Parathyroid adenoma (tissue), 2 donors: ENCODE measurements around the gene C1QTNF7.

Experiments
- H2AFZ ChIP-seq: fragments of 300-600 bp; sonication (generic); one replicate; pipeline ENCODE4 v1.7.0; 2017; ENCODE audit warnings: antibody characterized with exemption, mild to moderate bottlenecking
- H3K27ac ChIP-seq: fragments of 300-600 bp; sonication (generic); one replicate; pipeline ENCODE4 v1.7.0; 2017
- H3K27me3 ChIP-seq: fragments of 300-600 bp; sonication (generic); one replicate; pipeline ENCODE4 v1.7.0; 2017; ENCODE audit warnings: low read length; ENCODE audit not compliant: control insufficient read depth, insufficient read depth
- H3K36me3 ChIP-seq: fragments of 300-600 bp; sonication (generic); one replicate; pipeline ENCODE4 v1.7.0; 2017; ENCODE audit warnings: low read length; ENCODE audit not compliant: control insufficient read depth, insufficient read depth
- H3K4me1 ChIP-seq: fragments of 300-600 bp; sonication (generic); one replicate; pipeline ENCODE4 v1.7.0; 2017; ENCODE audit warnings: control low read depth
- H3K4me2 ChIP-seq: fragments of 300-600 bp; sonication (generic); one replicate; pipeline ENCODE4 v1.7.0; 2017; ENCODE audit warnings: low read length
- H3K4me3 ChIP-seq: fragments of 300-600 bp; sonication (generic); one replicate; pipeline ENCODE4 v1.7.0; 2017; ENCODE audit warnings: low read depth, low read length
- H3K79me2 ChIP-seq: fragments of 300-600 bp; sonication (generic); one replicate; pipeline ENCODE4 v1.7.0; 2017; ENCODE audit warnings: control low read depth
- H3K9ac ChIP-seq: fragments of 300-600 bp; sonication (generic); one replicate; pipeline ENCODE4 v1.7.0; 2017; ENCODE audit warnings: mild to moderate bottlenecking
- H3K9me3 ChIP-seq: fragments of 300-600 bp; sonication (generic); one replicate; pipeline ENCODE4 v1.7.0; 2017; ENCODE audit warnings: low read length; ENCODE audit not compliant: control insufficient read depth
- TF ChIP-seq, protein P1 (sequence below): fragments of 300-600 bp; sonication (generic); IDR thresholded peaks from one replicate; pipeline ENCODE4 v1.7.0; 2017; ENCODE audit warnings: antibody characterized with exemption, mild to moderate bottlenecking
- donor health status: primary hyperparathyroidism.

C1QTNF7 gene

DNA sequence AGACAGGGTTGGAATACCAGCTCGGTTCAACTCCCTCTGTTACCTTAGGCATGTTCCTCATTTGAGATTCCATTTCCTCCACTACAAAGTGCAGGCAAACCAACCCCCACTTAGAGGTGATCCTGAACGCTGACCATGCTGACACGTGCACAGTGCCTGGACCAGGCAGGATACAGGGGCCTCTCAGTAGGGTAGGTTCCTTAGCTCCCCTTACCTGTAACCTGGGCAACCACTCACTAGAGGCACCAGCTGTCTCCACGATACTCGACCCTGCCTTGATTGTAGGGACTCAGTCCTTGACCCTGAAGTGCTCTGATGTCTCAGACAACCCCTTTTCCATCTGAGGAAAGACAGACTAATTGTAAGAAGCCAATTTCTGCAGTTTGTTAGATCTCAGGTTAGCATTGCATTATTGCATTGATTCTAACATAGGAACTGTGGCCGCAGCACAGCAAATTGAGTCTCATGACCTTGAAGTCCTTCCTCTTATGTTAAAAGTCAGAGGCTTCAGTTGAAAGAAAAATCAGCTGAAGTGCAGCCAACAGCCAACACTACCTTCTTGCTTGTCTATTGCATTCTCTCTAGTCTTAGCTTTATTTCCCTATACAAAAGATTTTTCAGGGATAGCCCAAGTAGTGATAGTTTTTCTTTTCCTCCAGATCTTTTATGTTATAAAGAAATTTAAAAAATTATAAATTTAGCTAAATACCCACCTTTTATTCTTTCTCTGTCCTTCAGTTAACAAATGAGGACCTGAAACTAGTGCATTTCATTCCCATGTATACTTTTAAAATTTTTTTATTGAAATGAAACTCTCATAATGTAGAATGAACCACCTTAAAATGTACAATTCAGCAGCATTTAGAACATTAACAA is 11.2 kb upstream of the C1QTNF7 start:
- no peaks in the 10 kb centered on the region for H3K27me3 ChIP-seq
- H3K36me3 ChIP-seq, result no peaks in the 10 kb centered on the region
- no peaks in the 10 kb centered on the region for H3K9me3 ChIP-seq
- no peak overlapping the region for H3K27ac ChIP-seq
- H2AFZ ChIP-seq, result no peak overlapping the region
- TF ChIP-seq, protein P1, sequence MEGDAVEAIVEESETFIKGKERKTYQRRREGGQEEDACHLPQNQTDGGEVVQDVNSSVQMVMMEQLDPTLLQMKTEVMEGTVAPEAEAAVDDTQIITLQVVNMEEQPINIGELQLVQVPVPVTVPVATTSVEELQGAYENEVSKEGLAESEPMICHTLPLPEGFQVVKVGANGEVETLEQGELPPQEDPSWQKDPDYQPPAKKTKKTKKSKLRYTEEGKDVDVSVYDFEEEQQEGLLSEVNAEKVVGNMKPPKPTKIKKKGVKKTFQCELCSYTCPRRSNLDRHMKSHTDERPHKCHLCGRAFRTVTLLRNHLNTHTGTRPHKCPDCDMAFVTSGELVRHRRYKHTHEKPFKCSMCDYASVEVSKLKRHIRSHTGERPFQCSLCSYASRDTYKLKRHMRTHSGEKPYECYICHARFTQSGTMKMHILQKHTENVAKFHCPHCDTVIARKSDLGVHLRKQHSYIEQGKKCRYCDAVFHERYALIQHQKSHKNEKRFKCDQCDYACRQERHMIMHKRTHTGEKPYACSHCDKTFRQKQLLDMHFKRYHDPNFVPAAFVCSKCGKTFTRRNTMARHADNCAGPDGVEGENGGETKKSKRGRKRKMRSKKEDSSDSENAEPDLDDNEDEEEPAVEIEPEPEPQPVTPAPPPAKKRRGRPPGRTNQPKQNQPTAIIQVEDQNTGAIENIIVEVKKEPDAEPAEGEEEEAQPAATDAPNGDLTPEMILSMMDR, result no peak
- peaks cover 3% of the 10 kb centered on the region for H3K4me1 ChIP-seq
- H3K4me2 ChIP-seq, result no peak overlapping the region
- no peak overlapping the region for H3K9ac ChIP-seq
- no peak overlapping the region for H3K4me3 ChIP-seq
- no peaks in the 10 kb centered on the region for H3K79me2 ChIP-seq

DNA sequence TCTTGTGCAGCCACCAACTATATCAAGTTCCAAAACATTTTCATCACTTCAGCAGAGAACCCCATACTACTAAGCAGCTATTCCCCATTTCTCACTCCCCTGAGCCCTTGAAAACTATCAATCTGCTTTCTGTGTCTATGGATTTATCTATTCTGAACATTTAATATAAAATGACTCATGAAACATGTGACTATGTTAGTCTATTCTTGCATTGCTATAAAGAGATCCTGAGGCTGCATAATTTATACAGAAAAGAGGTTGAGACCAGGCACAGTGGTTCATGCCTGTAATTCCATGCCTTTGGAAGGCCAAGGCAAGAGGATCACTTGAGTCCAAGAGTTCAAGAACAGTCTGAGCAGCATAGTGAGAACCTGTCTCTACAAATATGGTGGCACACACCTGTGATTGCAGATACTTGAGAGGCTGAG is 10.6 kb upstream of the C1QTNF7 start:
- Histone ChIP-seq H3K4me2 (no peak overlapping the region), H3K9me3 (no peaks in the 10 kb centered on the region), H3K9ac (no peak overlapping the region), H3K79me2 (no peaks in the 10 kb centered on the region), H3K27me3 (no peaks in the 10 kb centered on the region), H2AFZ (no peak overlapping the region), H3K36me3 (no peaks in the 10 kb centered on the region), H3K27ac (no peak overlapping the region), H3K4me1 (peaks cover 3% of the 10 kb centered on the region), H3K4me3 (no peak overlapping the region)
- TF ChIP-seq, protein P1, result no peak

DNA sequence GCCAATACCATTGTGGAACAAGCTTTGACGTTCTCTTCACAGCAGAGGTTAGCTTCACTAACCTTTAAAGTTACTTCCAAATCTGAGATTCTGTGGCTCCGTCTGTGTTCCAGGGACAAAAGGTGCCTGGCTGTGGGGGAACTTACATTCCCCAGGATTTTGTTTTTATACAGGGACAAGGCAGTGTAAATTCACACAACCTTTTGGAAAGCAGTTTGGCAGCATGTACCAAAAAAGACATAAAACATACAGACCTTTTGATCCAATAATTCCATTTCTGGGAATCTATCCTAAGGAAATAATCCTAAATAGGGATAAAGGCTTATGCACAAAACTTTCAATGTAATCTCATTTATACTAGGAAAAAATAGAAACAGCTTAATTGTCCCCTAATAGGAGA is 8.9 kb upstream of the C1QTNF7 start:
- H3K4me3 ChIP-seq, result no peak overlapping the region
- no peak overlapping the region for H3K27ac ChIP-seq
- no peaks in the 10 kb centered on the region for H3K9me3 ChIP-seq
- H3K4me2 ChIP-seq, result no peak overlapping the region
- peaks cover 3% of the 10 kb centered on the region for H3K4me1 ChIP-seq
- no peak overlapping the region for H3K9ac ChIP-seq
- no peak overlapping the region for H2AFZ ChIP-seq
- no peaks in the 10 kb centered on the region for H3K27me3 ChIP-seq
- H3K36me3 ChIP-seq, result no peaks in the 10 kb centered on the region
- TF ChIP-seq, protein P1, result no peak
- no peaks in the 10 kb centered on the region for H3K79me2 ChIP-seq

DNA sequence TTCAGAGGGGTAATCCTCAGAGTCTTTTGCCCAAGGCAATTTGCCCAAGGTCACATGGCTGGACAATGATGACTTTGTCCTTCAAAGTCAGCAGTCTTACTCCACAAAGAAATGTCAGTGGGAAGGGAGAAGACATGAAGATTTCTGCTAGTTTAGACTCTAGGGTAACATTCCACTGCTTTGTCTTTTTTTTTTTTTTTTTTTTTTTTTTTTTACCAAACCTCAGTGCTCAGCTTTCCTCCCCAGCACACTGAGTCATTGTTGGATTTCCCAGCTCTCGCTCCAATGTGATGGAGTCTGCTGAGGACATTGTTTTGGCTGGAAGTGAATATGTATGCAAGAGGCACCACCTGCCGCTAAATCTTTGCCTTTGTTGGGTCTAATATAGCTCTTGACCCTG is 7.2 kb upstream of the C1QTNF7 start:
- no peaks in the 10 kb centered on the region for H3K9me3 ChIP-seq

More for the DNA sequence above, 7.2 kb upstream of the C1QTNF7 start:
- TF ChIP-seq, protein P1, result no peak
- Histone ChIP-seq H3K4me3 (no peak overlapping the region), H3K27ac (no peak overlapping the region), H3K4me2 (no peak overlapping the region), H2AFZ (no peak overlapping the region), H3K4me1 (peaks cover 3% of the 10 kb centered on the region), H3K36me3 (no peaks in the 10 kb centered on the region), H3K79me2 (no peaks in the 10 kb centered on the region), H3K9ac (no peak overlapping the region), H3K27me3 (no peaks in the 10 kb centered on the region)
